Measurements from ENCODE around the gene GNAL. TPM values are rescaled to one million over a fixed set of nuclear protein-coding genes. Genes with fewer than 3 reads are reported as not detected.
"Not testable (repeated sequence)": the region's sequence is repeated elsewhere in the genome, so short reads cannot be mapped to it uniquely, and the experiment has no call there.

The GNAL gene
- total RNA-seq, 4 donors from 2014 or later, result 1.9 to 12.8 (median 7.0) TPM

- no peak for DNase-seq (ENCODE audit: low spot score)
- ATAC-seq (ENCODE audit: low FRiP score), result no peak
- TF ChIP-seq, protein P1, sequence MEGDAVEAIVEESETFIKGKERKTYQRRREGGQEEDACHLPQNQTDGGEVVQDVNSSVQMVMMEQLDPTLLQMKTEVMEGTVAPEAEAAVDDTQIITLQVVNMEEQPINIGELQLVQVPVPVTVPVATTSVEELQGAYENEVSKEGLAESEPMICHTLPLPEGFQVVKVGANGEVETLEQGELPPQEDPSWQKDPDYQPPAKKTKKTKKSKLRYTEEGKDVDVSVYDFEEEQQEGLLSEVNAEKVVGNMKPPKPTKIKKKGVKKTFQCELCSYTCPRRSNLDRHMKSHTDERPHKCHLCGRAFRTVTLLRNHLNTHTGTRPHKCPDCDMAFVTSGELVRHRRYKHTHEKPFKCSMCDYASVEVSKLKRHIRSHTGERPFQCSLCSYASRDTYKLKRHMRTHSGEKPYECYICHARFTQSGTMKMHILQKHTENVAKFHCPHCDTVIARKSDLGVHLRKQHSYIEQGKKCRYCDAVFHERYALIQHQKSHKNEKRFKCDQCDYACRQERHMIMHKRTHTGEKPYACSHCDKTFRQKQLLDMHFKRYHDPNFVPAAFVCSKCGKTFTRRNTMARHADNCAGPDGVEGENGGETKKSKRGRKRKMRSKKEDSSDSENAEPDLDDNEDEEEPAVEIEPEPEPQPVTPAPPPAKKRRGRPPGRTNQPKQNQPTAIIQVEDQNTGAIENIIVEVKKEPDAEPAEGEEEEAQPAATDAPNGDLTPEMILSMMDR (IDR thresholded peaks at IDR 0.05), result no peak
These were observed 12.7 kb upstream of the GNAL start for GRCh38 chr18:11676386-11676785.

- ATAC-seq (ENCODE audit: low FRiP score), result no peak
- no peak for DNase-seq (ENCODE audit: low spot score)
- TF ChIP-seq, protein P1 (IDR thresholded peaks at IDR 0.05), result no peak
These were observed 12.2 kb upstream of the GNAL start for GRCh38 chr18:11676867-11677266.

GRCh38 chr18:11678211-11678610 lies 10.9 kb upstream of the GNAL start:
- TF ChIP-seq, protein P1 (IDR thresholded peaks at IDR 0.05), result no peak
- ATAC-seq (ENCODE audit: low FRiP score), result no peak

DNA sequence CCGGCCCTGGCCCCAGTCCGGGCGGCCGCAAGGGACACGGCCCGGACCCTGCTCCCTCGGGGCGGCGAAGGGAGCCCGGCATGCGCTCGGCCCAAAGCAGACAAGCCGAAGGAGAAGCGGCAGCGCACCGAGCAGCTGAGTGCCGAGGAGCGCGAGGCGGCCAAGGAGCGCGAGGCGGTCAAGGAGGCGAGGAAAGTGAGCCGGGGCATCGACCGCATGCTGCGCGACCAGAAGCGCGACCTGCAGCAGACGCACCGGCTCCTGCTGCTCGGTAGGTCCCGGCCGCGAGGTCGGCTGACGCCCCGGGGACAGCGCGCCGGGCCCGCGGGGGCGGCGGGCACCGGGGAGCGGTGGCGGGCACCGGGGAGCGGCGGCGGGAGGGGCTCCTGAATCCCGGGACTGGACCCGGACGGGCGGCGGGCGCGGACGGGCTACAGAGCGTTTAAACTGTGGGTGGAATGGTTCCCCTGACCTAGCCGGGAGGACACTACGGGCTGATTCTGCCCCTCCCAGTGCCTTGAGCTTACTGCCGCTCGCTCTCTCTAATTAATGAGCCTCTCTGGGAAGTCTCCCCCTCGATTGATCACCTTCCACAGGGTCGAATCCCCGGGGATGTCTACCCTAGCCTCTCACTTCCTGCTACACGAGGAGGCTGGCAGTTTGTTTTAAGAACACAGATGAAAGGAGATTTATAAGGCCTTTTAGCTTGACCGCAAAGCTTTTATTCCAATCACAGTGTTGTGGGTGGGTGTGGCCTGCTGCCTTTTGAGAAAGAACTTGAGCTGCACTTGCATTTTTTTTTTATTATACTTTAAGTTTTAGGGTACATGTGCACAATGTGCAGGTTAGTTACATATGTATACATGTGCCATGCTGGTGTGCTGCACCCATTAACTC lies 853 bp downstream of the GNAL start:
- ATAC-seq (ENCODE audit: low FRiP score), result peak; percentile 53
- no peak for DNase-seq (ENCODE audit: low spot score)
- TF ChIP-seq, protein P1 (IDR thresholded peaks at IDR 0.05), result no peak

More at GRCh38 chr18:11678211-11678610, 10.9 kb upstream of the GNAL start:
- no peak for DNase-seq (ENCODE audit: low spot score)

GRCh38 chr18:11690660-11691059 lies 1.6 kb downstream of the GNAL start:
- not testable (repeated sequence) for ATAC-seq (ENCODE audit: low FRiP score); DNase-seq (ENCODE audit: low spot score)

DNA sequence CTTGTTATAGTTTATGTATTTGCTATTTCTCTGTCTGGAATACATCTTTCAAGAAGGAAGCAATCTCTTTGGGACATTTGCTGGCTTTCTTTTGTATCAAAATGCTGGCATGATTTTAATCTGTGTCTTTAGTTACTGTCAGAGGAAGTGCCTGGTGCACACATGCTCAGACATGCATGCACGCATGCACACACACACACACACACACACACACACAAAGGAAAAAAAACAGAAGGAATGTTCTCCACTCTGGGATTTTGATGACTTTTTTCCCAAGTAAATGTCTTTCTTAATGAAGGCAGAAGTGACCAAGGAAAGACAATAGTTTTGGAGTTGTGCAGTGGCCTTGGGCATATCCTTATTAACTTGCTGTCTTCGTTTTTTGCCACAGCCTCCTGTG lies 6.7 kb downstream of the GNAL start:
- ATAC-seq (ENCODE audit: low FRiP score), result no peak
- no peak for DNase-seq (ENCODE audit: low spot score)
- TF ChIP-seq, protein P1 (IDR thresholded peaks at IDR 0.05), result no peak

- ATAC-seq (ENCODE audit: low FRiP score) (no peak), DNase-seq (ENCODE audit: low spot score) (no peak)
- TF ChIP-seq, protein P1 (IDR thresholded peaks at IDR 0.05), result no peak
These were observed 7.4 kb downstream of the GNAL start for GRCh38 chr18:11696451-11696850.

All from omental fat pad (tissue), 4 donors.